Coronary artery (tissue), 2 donors: ENCODE data around the gene ULK3.
"Not testable (repeated sequence)": the region's sequence is repeated elsewhere in the genome, so short reads cannot be mapped to it uniquely, and the experiment has no call there.

Experiments
- DNase-seq: peaks from one replicate; pipeline ENCODE4 v3.0.0-alpha.2; 2017; ENCODE audit warnings: low spot score
- H3K27ac ChIP-seq, 2 donors: fragments of 200-600 bp; sonication (generic); one replicate each; pipeline ENCODE4 v1.5.1; 2016 to 2019
- H3K4me3 ChIP-seq: fragments of 200-600 bp; sonication (generic); 2 replicates; pipeline ENCODE4 v1.5.1; 2016; ENCODE audit warnings: mild to moderate bottlenecking, moderate library complexity
- CTCF ChIP-seq: fragments of 200-600 bp; sonication (generic); IDR thresholded peaks from one replicate; pipeline ENCODE4 v1.5.1; 2019; ENCODE audit warnings: antibody characterized with exemption

Gene ULK3

GRCh38 chr15:74888716-74889115, 45.8 kb upstream of the ULK3 start:
- Histone ChIP-seq H3K27ac (peak overlapping the region in 1 of 2 donors; percentile 92), H3K4me3 (no peak overlapping the region)
- no peak for DNase-seq
- no peak for TF ChIP-seq CTCF

DNA sequence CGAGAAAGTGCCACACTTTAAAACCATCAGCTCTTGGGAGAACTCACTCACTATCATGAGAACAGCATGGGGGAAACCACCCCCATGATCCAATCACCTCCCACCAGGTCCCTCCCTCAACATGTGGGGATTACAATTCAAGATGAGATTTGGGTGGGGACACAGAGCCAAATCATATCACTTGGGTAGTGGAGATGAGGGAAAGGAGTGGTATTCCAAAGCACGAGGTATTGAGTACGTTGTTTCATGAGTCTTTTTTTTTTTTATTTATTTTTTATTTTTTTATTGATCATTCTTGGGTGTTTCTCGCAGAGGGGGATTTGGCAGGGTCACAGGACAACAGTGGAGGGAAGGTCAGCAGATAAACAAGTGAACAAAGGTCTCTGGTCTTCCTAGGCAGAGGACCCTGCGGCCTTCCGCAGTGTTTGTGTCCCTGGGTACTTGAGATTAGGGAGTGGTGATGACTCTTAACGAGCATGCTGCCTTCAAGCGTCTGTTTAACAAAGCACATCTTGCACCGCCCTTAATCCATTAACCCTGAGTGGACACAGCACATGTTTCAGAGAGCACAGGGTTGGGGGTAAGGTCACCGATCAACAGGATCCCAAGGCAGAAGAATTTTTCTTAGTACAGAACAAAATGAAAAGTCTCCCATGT, 44.7 kb upstream of the ULK3 start:
- H3K27ac ChIP-seq, DNase-seq, H3K4me3 ChIP-seq: not testable (repeated sequence)

DNA sequence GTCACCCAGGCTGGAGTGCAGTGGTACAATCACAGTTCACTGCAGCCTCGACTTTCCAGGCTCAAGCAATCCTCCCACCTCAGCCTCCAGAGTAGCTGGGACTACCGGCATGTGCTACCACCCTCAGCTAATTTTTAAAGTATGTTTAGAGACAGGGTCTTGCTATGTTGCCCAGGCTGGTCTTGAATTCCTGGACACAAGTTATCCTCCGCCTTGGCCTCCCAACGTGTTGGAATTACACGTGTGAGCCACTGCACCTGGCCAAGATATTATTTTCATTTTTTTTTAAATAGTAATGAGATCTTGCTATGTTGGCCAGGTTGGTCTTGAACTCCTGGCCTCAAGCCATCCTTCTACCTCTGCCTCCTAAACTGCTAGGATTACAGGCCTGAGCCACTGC, 42.5 kb upstream of the ULK3 start:
- no peak overlapping the region for H3K27ac ChIP-seq
- no peak overlapping the region for H3K4me3 ChIP-seq
- TF ChIP-seq CTCF: no peak
- no peak for DNase-seq

- no peak for DNase-seq
- Histone ChIP-seq H3K4me3 (no peak overlapping the region), H3K27ac (no peak overlapping the region)
- TF ChIP-seq CTCF: no peak
Observed at GRCh38 chr15:74884428-74885223, 41.7 kb upstream of the ULK3 start.

GRCh38 chr15:74882528-74882927, 39.6 kb upstream of the ULK3 start:
- no peak for TF ChIP-seq CTCF
- no peak for DNase-seq
- H3K27ac ChIP-seq: no peak overlapping the region
- H3K4me3 ChIP-seq: no peak overlapping the region

GRCh38 chr15:74878273-74878672, 35.3 kb upstream of the ULK3 start:
- H3K27ac ChIP-seq: no peak overlapping the region
- no peak for TF ChIP-seq CTCF
- no peak overlapping the region for H3K4me3 ChIP-seq
- no peak for DNase-seq

DNA sequence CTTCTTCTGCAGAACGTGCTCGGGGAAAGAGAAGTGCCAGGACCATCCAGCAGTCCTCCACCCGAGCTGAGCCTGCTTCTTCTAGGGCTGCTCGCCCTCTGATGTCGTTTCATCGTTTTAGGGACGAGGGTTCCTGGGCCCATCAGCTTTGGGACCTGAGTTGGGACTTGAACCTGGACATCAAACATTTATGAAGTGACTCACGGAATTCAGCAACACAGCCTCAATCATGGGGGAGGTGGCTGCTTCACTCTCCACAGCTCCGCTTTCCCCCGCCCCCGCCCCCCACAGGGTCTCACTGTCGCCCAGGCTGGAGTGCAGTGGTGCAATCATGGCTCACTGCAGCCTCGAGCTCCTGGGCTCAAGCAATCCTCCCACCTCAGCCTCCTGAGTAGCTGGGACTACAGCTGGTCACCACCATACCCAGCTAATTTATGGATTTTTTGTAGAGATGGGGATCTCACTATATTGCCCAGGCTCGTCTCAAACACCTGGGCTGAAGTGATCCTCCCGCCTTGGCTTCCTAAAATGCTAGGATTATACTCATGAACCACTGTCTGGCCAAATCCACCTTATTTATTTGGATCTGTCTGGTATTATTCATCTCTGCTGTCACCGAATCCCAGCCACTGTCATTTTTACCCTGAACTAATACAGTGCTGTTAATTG, 30.9 kb upstream of the ULK3 start:
- H3K27ac ChIP-seq: peak overlapping the region; percentile 75 to 88
- peak overlapping the region; percentile 74 for H3K4me3 ChIP-seq
- DNase-seq: peak; percentile 78
- no peak for TF ChIP-seq CTCF
